Fibroblast of the aortic adventitia (primary cell): ENCODE results near the gene SPATS1. TPM values are rescaled to one million over a fixed set of nuclear protein-coding genes. Genes with fewer than 3 reads are reported as not detected.

Source experiments
- DNase-seq: peaks from one replicate; pipeline ENCODE4 v3.0.0-alpha.2; 2010; ENCODE audit warnings: low read depth
- H3K4me3 ChIP-seq: 2 replicates; pipeline ENCODE4 v1.5.1; 2011; ENCODE audit warnings: low read depth, mild to moderate bottlenecking, control low read depth, low read length, moderate library complexity
- total RNA-seq: library from RNA; depleted of rRNA; stranded (reverse); fragments of >200 nt; gene quantifications from 2 replicates; pipeline ENCODE4 v1.2.3, GENCODE V29; 2012; ENCODE audit warnings: low replicate concordance
- TF ChIP-seq, protein P1 (sequence below): IDR thresholded peaks from 2 replicates; pipeline ENCODE4 v1.5.1; 2011; ENCODE audit warnings: mild to moderate bottlenecking, low read length, control low read depth, inconsistent platforms; ENCODE audit not compliant: insufficient read depth

Gene SPATS1
- total RNA-seq, 1 donor = not detected

DNA sequence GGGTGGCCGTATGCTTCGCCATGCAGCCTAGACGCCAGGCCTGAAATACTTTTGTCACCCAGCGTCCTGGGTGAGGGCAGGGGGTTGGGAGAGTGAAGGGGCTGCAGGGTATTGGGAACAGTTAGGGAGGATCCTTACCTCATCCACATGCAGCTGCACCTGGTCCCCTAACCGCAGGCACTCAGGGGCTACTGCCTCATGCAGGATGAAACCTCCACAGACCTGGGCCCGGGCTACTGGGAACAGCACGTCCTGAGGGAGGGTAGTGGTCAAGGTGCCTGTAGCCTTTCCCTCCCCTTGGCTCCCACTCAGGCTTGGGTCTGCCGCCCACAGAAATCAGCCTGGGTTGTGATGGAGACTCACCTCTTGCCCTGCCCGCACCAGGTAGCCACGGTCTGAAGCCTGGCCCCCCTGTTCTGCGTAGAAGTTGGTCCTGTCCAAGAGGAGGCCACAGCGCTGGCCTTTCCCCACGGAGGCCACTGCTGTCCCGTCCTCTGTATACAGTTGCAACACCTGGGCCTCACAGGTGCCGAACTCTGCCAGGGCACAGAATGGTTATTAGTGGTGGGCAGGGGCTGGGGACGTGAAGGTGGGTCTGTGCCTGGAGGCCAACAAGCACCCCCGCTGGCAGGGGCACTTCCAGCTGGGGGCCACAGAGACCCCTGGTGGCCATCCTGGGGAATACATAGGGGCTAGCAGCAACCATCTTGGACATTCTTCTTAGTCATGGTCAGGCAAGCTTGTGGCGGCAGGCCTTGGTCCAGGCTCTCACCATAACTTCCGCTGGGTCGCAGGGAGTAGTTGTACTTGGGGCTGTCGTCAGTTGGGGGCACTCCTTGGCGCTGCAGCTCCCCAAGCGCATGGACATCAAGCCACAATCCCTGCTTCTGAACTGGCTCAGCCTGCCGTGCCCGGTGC is 37.9 kb upstream of the SPATS1 start:
- peak; percentile 28 for DNase-seq
- TF ChIP-seq, protein P1, sequence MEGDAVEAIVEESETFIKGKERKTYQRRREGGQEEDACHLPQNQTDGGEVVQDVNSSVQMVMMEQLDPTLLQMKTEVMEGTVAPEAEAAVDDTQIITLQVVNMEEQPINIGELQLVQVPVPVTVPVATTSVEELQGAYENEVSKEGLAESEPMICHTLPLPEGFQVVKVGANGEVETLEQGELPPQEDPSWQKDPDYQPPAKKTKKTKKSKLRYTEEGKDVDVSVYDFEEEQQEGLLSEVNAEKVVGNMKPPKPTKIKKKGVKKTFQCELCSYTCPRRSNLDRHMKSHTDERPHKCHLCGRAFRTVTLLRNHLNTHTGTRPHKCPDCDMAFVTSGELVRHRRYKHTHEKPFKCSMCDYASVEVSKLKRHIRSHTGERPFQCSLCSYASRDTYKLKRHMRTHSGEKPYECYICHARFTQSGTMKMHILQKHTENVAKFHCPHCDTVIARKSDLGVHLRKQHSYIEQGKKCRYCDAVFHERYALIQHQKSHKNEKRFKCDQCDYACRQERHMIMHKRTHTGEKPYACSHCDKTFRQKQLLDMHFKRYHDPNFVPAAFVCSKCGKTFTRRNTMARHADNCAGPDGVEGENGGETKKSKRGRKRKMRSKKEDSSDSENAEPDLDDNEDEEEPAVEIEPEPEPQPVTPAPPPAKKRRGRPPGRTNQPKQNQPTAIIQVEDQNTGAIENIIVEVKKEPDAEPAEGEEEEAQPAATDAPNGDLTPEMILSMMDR = peak; percentile 78

DNA sequence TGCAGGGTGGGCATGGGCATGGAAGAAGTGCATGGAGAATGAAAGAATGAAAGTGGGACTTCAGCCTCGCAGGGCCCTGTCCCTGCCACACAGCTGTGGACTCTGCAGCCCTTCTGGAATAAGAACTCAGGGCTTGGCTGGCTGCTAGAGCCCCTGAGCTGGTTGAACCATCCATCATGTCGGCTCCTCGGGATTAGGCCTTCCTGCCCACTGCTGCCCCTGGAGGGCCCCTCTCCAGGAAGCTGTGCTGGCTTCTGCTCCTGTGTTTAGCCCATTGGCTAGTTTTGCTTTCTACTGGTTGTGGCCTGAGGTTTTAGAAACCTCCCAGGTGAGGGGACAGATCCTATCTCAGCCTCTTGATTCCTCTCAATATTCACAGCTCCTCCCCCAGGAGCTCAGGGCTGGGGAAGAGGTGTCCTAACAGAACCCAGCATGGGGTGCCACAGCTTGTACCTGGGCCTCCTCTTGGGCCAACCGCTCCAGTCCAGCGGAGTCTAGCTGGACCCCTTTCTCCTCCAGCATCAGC is 37.2 kb upstream of the SPATS1 start:
- no peak for DNase-seq
- TF ChIP-seq, protein P1 = no peak
- H3K4me3 ChIP-seq = no peak overlapping the region

More for the DNA sequence above, 37.9 kb upstream of the SPATS1 start:
- H3K4me3 ChIP-seq = no peak overlapping the region

DNA sequence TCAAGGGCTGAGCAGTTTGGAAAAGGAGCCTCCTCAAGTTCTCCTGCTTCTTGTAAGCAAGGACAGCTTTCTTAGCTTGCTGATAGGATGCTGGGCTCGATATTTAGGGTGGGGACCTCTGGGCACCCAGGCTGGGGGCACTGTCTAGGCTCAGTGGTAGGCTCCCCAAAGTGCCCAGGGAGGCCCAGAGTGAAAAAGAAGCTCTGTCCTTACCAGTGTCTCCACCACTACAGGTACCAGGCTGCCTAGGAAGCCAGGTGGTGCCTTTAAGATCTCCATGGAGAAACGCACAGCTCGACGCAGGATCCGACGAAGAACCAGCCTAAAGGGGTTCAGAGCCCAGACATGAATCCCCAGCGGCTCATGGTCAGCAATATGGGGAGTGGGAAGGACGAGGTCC is 35.7 kb upstream of the SPATS1 start:
- DNase-seq = no peak
- no peak overlapping the region for H3K4me3 ChIP-seq
- TF ChIP-seq, protein P1 = no peak

DNA sequence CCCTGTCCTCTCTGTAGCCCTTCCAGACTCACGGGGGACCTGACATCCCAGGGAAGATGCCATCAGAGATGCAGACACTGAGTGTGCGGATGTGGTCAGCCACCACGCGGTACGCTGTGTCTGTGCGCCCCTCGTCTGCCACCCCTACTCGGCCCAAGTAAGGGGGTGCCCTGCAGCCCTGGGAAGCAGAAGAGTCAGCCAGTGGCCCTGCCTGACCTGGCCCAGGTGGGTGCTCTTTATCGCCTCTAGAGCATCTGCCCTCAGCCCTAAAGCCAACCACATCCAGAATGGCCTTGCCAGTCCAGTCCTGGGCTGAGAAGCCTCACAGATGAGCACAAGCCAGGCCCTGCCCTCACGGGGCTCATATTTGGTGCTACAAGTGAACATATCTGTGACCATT is 35.2 kb upstream of the SPATS1 start:
- TF ChIP-seq, protein P1 = no peak
- no peak overlapping the region for H3K4me3 ChIP-seq
- DNase-seq = no peak

DNA sequence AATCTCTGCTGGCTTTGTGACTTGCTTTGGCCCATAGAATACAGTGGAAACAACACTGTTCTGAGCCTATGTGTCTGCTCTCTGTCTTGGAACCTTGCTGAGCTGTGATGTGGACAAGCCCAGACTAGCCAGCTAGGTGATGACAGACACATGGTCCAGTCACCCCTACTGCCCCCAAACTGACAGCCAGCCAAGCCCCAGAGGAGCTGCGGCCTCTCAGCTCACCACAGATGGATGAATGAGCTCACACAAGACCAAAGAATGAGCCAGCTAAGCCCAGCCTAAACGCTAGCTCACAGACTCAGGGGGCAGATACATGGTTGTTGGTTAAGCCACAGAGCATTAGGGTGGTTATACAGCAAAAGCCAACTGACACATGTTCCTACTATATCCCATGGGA is 33.4 kb upstream of the SPATS1 start:
- TF ChIP-seq, protein P1 = no peak
- peak; percentile 45 for DNase-seq
- H3K4me3 ChIP-seq = no peak overlapping the region

DNA sequence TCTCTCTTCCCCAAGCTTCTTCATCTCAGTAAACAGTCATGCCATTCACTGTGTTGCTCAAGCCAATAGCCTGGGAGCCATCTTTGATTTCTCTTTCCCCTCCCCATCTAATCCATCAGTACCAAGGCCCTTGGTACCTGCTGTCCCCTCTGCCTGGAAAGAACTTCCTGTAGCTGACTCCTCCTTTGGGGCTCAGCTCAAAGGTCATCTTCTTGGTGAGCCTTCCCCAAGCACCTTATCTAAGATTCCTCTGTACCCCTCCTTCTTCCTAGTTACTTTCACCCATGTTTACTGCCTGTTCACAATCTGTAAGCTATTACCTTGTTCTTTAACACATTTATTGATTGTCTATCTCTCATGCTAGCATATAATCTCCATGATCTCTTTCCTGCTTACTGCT is 32.8 kb upstream of the SPATS1 start:
- no peak overlapping the region for H3K4me3 ChIP-seq
- no peak for DNase-seq
- TF ChIP-seq, protein P1 = no peak
